Choroid plexus epithelial cell (primary cell): Measurements from ENCODE around the gene PIK3CD.
A peak's percentile ranks its signal among the peaks of the same experiment; 100 is the strongest.

Experiments used
- DNase-seq: peaks from one replicate; pipeline ENCODE4 v3.0.0-alpha.2; 2010; ENCODE audit warnings: low read depth
- H3K4me3 ChIP-seq: 2 replicates; pipeline ENCODE4 v1.5.1; 2011; ENCODE audit warnings: low read depth, mild to moderate bottlenecking, control low read depth, low read length, moderate library complexity
- CTCF ChIP-seq: conservative IDR thresholded peaks from 2 replicates; pipeline ENCODE4 v1.5.1; 2011; ENCODE audit warnings: low read depth, mild to moderate bottlenecking, control low read depth, inconsistent platforms, low read length, moderate library complexity

Gene PIK3CD

GRCh38 chr1:9655836-9656235, 4.3 kb downstream of the PIK3CD start:
- no peak overlapping the region for H3K4me3 ChIP-seq
- no peak for DNase-seq
- TF ChIP-seq CTCF = no peak

- no peak overlapping the region for H3K4me3 ChIP-seq
- no peak for TF ChIP-seq CTCF
- no peak for DNase-seq
Measured at GRCh38 chr1:9657521-9658032, 6.0 kb downstream of the PIK3CD start.

GRCh38 chr1:9658199-9658598, 6.7 kb downstream of the PIK3CD start:
- no peak for TF ChIP-seq CTCF
- DNase-seq = no peak
- no peak overlapping the region for H3K4me3 ChIP-seq

- DNase-seq = peak; percentile 86
- H3K4me3 ChIP-seq = no peak overlapping the region
- no peak for TF ChIP-seq CTCF
Measured at GRCh38 chr1:9659328-9659727, 7.8 kb downstream of the PIK3CD start.

- TF ChIP-seq CTCF = no peak
- H3K4me3 ChIP-seq = no peak overlapping the region
- DNase-seq = no peak
Measured at GRCh38 chr1:9663257-9663656, 11.7 kb downstream of the PIK3CD start.

- H3K4me3 ChIP-seq = no peak overlapping the region
- TF ChIP-seq CTCF = no peak
- no peak for DNase-seq
Measured at GRCh38 chr1:9665193-9665592, 13.7 kb downstream of the PIK3CD start.

- DNase-seq = no peak
- TF ChIP-seq CTCF = no peak
- H3K4me3 ChIP-seq = no peak overlapping the region
Measured at GRCh38 chr1:9668080-9668479, 16.5 kb downstream of the PIK3CD start.
